HG02610 (cell line): Measurements from ENCODE around the gene SLC16A11.
"Not testable (repeated sequence)": the region's sequence is repeated elsewhere in the genome, so short reads cannot be mapped to it uniquely, and the experiment has no call there.

Experiments used
- ATAC-seq: cut with Tn5 transposase; IDR thresholded peaks from one replicate; pipeline ENCODE4 v1.9.1; 2021; ENCODE audit warnings: mild to moderate bottlenecking, moderate library complexity; ENCODE audit not compliant: unreplicated experiment

Gene SLC16A11

DNA sequence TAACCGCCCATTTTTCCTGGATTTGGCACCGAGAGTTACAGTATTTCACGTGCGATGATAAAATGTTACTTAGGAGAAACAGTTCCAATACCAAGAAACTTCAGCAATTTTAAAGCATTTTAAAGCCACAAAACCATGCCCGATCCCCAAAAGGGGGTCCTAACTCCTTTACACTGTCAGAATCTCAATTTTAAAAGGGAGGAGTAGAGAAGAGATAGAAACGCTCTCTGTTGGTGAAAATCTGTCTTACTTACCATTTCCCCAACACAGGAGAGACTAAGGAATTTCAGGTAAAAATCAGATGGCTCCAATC, 32.0 kb downstream of the SLC16A11 start:
- ATAC-seq = no peak

DNA sequence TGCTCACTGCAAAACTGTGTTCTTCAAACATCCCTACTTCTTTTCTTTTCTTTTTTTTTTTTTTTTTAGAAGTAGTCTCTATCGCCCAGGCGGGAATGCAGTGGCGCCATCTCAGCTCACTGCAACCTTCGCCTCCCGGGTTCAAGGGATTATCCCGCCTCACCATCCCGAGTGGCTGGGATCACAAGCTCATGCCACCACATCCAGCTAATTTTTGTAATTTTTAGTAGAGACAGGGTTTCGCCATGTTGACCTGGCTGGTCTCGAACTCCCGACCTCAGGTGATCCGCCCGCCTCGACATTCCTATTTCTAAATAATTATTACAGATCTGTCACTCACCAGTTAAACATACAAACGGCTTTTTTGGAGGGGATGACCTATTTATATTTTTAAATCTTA, 32.5 kb downstream of the SLC16A11 start:
- ATAC-seq = no peak

DNA sequence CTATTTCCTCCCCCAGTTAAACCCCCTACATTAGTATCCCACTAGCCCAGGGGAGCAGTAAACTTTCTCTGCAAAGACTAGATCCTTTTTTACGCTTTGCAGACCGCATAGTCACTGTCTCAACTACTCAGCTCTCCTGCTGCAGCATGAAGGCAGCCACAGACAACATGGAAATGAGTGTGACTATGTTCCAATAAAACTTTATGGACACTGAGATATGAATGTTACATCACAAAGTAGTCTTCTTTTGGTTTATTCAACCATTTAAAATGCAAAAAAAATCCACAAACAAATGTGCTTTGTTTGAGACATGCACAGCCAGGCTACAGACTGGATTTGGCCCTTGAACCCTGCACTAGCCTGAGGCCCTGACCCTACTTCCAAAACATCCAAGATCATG, 33.4 kb downstream of the SLC16A11 start:
- ATAC-seq = no peak

DNA sequence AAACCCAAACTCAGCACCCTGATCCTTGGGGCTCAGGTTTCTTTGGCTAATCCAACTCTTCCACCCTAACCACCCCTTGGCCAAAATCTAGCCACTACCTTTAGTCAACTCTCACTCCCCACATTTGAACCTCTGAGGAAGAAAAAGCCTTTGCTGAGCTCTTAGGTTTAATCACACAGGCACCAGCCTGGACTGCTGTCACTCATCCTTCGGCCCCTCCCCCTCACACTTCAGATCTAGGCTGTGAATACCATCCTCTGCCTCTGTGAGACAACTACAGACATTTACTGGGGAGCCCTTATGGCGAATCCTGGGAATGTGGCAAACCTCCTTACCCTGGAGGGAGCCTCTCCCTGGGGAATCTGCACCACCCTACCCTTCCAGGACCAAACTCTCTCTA, 36.7 kb downstream of the SLC16A11 start:
- ATAC-seq = no peak

- no peak for ATAC-seq
These were observed 38.2 kb downstream of the SLC16A11 start for GRCh38 chr17:7005716-7006115.

GRCh38 chr17:7004398-7005253, 39.3 kb downstream of the SLC16A11 start:
- ATAC-seq = peak; percentile 62

DNA sequence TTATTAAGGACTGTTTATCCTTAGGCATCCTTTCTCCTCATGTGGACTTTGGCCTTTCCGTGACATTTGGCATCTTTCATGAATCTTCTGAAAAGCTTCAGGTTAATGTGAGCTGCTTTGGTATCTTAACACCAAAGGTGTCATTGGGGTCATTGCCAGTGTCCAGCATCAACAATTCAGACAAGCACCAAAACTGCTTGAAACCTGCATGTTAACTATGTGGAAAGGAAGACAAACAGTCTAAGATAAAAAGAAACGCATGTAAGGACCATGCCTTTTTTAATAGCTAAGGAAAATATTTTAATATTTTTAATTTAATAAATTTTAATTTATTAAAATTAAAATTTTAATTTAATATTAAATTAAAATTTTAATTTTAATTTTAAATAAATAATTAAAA, 40.1 kb downstream of the SLC16A11 start:
- ATAC-seq = no peak

DNA sequence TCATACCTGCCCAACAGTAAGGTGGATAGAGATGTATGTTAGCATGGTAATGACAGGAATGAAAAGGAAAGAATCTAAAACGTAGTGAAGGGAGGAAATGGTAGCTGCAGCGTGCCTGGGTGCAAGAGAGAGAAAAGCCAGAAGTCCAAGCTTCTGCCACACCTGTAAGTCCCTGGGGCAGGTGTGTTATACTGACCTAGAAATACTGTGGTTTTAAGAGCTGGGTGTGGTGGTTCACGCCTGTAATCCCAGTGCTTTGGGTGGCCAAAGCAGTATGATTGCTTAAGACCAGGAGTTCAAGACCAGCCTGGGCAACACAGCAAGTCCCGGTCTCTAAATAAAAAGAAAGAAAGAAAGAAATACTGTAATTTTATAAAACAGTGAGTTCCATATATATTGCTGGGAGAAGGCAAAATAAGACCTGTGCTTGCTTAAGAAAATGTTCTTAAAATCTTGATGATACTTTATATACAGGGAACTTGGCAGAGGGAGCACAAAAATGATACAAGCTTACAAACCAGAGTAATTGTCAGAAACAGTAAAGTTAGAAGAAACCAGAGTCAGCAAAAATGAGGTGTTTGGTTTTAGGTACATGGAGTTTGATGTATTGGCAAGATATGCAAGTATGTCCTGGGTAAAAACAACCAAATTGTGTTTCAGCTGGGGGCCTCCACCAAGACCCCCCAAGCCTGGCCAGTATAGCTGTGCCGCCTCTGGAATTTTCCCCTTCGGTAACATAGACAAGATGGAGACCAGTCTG, 41.4 kb downstream of the SLC16A11 start:
- ATAC-seq = no peak

GRCh38 chr17:7001318-7001961, 42.5 kb downstream of the SLC16A11 start:
- no peak for ATAC-seq

DNA sequence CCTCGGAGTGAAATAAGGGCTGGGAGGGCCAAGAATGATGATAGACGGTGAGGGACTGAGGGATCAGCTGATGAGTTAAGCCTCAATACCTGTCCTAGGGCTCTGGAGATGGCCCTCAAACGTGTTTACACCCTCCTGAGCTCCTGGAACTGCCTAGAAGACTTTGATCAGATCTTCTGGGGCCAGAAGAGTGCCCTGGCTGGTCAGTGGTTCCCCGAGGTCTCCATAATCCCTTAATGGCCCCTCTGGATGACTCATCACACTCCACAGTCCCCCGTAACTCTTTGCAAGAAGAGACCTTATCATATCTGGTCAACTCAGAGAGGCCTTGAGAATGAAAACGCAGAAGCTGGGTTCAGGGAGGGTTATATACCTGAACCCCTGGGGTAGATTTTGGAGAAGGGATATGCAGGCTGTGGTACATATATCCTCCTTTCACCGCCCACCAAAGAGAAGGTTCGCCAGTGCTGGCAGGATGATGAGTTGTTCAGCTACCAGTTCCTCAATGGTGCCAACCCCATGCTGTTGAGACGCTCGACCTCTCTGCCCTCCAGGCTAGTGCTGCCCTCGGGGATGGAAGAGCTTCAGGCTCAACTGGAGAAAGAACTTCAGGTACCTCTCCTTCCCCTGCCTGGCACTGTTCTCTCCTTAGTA, 44.9 kb downstream of the SLC16A11 start:
- no peak for ATAC-seq

- no peak for ATAC-seq
These were observed 46.7 kb downstream of the SLC16A11 start for GRCh38 chr17:6997171-6997570.

- no peak for ATAC-seq
These were observed 47.5 kb downstream of the SLC16A11 start for GRCh38 chr17:6996256-6997011.

DNA sequence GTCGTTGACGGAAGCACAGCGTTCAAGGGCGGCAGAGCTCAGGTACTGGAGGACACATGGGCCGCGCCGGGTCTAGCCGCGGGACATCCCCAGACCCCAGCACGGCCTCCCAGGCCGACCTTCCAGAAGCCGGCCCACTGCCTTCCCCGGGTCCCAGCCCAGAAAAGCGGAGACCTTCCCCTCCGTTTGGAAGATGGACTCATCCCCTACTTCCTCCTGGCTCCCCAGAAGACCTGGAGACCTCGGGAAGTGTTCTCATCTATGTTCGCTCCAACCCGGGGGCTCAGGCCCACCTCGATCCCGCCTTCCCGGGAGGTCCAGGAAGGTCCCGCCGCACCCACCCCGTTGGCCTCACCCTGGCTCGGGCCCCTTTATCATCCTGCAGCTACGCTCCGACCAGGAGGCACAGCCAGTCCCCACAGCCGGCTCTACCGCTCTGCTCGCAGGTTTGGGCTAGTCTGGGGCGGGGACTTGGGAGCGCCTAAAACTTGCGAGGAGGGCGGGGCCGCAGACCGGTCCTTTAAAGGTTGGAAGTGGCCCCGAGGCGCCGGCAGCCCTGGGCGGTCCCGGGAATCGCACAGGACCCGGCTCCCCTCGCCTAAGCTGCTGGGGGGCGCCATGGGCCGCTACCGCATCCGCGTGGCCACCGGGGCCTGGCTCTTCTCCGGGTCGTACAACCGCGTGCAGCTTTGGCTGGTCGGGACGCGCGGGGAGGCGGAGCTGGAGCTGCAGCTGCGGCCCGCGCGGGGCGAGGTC, 48.2 kb downstream of the SLC16A11 start, which contains the start of gene ALOX12:
Gene ALOX12, plus strand, starts transcription at position 550 of the 756 bp plus-strand sequence. Its CDS starts 69 bp downstream, at position 619.
- no peak for ATAC-seq

DNA sequence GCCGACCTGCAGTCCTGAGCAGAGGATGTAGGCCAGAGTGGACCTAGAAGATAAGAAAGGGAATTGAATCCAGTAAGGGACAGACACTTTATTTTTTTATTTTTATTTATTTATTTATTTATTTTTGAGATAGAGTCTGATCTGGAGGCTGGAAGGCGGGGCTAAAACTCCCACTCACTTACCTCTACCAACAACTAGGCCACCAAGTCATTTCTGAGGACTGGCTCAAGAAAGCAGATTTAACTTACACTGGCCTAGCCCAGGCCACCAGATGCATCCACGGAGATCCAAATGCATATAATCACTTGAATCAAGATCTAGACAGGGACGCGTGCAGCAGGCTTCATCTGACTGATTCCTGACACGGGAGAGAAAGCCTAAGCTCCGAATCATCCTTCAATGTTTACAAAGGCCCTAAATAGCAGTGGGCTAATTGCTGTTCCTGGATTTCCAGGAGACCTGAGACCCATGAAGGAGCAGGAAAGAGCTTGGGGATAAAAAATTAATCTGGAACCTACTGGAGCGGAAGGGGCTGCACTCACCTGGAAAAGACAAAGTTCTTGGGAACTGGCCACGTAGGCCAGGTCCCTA, 49.1 kb downstream of the SLC16A11 start:
- ATAC-seq = no peak

DNA sequence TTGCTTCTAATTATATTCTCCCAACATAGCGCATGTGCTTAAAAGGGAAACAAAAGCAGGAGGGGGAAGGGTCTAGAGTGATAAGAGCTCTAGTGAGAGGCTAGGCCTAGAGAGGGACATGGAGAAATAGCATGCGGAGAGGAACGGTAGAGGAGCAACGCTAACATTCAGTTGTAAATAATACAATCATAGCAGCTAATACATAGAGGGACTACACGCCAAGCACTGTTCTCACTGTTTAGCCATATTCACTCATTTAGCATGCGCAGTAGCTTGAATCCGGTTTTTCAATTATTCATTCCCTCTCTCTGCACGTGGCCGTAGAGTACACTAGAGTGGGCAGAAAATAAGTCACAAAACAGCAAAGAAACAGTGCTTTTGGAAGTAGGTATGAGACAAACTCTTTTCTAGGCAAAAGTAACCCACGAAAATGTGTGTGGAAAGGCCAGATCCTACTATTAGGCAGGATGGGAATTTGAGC, 49.7 kb downstream of the SLC16A11 start:
- no peak for ATAC-seq

DNA sequence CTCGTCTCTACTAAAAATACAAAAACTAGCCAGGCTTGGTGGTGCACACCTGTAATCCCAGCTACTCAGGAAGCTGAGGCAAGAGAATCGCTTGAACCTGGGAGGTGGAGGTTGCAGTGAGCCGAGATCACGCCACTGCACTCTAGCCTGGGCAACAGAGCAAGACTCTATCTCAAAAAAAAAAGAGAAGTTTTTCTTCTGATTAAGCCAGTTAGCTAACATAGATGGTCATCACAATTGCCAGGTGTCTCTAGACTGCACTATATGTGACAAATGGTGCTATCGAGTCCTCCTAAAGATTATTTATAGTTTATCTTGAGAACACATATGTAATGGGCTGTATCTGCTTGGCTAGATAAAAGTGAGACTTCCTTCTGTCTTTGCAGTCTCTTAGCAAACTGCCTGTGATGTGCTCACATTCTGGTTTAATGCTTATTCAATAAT, 50.3 kb downstream of the SLC16A11 start:
- ATAC-seq = not testable (repeated sequence)
